ENCODE data around the gene PRELID1.
"Not testable (repeated sequence)": the region's sequence is repeated elsewhere in the genome, so short reads cannot be mapped to it uniquely, and the experiment has no call there.

Gene PRELID1

DNA sequence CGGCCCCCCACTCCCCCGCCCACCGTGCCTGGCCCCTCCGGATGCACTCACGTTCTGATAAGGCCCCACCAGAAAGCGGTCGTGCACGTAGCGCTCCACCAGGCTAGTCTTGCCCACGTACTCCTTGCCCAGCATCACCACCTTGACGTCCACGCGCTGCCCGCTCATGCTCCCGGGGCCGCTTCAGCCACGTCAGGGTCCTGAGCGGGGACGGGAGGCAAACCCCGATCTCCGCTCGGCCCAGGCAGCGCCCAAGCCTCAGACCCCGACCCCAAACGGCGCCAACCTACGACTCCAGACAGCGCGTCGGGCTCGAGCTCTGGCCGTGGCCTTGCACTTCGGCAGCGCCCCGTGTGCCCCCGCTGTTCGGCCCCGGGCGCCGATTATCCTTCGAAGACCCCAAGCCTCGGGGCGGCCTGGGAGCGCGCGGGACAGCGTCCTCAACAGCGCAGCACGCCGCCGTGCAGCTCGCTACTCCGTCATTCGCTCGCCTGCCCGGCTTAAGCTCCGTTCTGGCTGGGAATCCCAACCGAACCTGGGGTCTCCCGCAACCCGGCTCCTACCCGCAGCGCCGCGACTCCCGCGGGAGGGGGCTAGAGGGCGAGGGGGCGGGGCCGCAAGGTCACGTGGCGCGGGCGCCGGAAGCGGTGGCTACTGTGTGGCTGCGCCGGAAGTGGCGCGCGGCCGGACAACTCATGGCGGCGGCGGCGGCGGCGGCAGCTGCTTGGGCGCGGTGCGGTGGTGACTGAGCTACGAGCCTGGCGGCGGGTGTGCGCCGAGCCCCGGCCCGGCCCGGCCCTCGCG lies at the start of gene PRELID1, which contains the start of gene RAB24:
Gene PRELID1, plus strand, starts transcription at position 679 of the 804 bp plus-strand sequence. CDS start 187 bp downstream, outside the sequence.
Gene RAB24, minus strand, starts transcription at position 599 of the 804 bp plus-strand sequence. Its CDS starts 431 bp downstream, at position 168.
- peaks cover 20 to 22% of the 10 kb centered on the region in 2 donors for H3K36me3 ChIP-seq (ENCODE audit: control insufficient read depth in 2 of 2, insufficient read depth in 2 of 2, low read length in 2 of 2)
- H3K27me3 ChIP-seq (ENCODE audit: control insufficient read depth in 2 of 2, insufficient read depth in 2 of 2, low read length in 2 of 2), result no peaks in the 10 kb centered on the region
- H3K27ac ChIP-seq (ENCODE audit: low read depth in 2 of 2, low read length in 2 of 2), result peak within 1 kb of the TSS; percentile 92
- H3K9me3 ChIP-seq (ENCODE audit: control insufficient read depth in 2 of 2, low read length in 2 of 2), result no peaks in the 10 kb centered on the region
- H3K4me3 ChIP-seq (ENCODE audit: low read length in 2 of 2), result peak within 1 kb of the TSS; percentile 90 to 98
- H3K4me1 ChIP-seq (ENCODE audit: control insufficient read depth in 2 of 2, insufficient read depth in 2 of 2, low read length in 2 of 2), result peaks cover 56 to 57% of the 10 kb centered on the region in 2 donors
- H3K9ac ChIP-seq (ENCODE audit: low read depth in 1 of 2, low read length in 2 of 2), result peak within 1 kb of the TSS; percentile 97

DNA sequence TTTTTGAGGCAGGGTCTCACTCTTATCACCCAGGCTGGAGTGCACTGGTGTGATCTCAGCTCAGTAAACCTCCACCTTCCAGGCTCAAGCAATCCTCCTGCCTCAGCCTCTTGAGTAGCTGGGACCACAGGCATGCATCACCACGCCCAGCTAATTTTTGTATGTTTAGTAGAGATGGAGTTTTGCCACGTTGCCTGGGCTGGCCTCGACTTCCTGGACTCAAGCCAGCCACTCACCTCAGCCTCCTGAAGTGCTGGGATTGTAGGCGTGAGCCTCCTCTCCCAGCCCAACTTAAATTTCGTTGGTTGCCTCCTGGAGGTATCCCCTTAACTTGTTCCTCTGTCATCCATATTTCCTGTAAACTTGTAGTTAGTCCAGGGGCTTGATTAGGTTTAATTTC lies 47.3 kb upstream of the PRELID1 start:
- H3K27ac ChIP-seq (ENCODE audit: low read depth in 2 of 2, low read length in 2 of 2), result no peak overlapping the region
- H3K4me1 ChIP-seq (ENCODE audit: control insufficient read depth in 2 of 2, insufficient read depth in 2 of 2, low read length in 2 of 2), result no peaks in the 10 kb centered on the region
- no peak overlapping the region for H3K9ac ChIP-seq (ENCODE audit: low read depth in 1 of 2, low read length in 2 of 2)
- H3K4me3 ChIP-seq (ENCODE audit: low read length in 2 of 2), result no peak overlapping the region
- no peaks in the 10 kb centered on the region for H3K9me3 ChIP-seq (ENCODE audit: control insufficient read depth in 2 of 2, low read length in 2 of 2)
- H3K27me3 ChIP-seq (ENCODE audit: control insufficient read depth in 2 of 2, insufficient read depth in 2 of 2, low read length in 2 of 2), result no peaks in the 10 kb centered on the region
- H3K36me3 ChIP-seq (ENCODE audit: control insufficient read depth in 2 of 2, insufficient read depth in 2 of 2, low read length in 2 of 2), result peaks cover 44 to 58% of the 10 kb centered on the region in 2 donors

- H3K9ac ChIP-seq (ENCODE audit: low read depth in 1 of 2, low read length in 2 of 2); H3K4me3 ChIP-seq (ENCODE audit: low read length in 2 of 2); H3K27ac ChIP-seq (ENCODE audit: low read depth in 2 of 2, low read length in 2 of 2); H3K27me3 ChIP-seq (ENCODE audit: control insufficient read depth in 2 of 2, insufficient read depth in 2 of 2, low read length in 2 of 2); H3K9me3 ChIP-seq (ENCODE audit: control insufficient read depth in 2 of 2, low read length in 2 of 2); H3K4me1 ChIP-seq (ENCODE audit: control insufficient read depth in 2 of 2, insufficient read depth in 2 of 2, low read length in 2 of 2): not testable (repeated sequence)
- H3K36me3 ChIP-seq (ENCODE audit: control insufficient read depth in 2 of 2, insufficient read depth in 2 of 2, low read length in 2 of 2), result peaks cover 33 to 50% of the 10 kb centered on the region in 2 donors
These were observed 44.9 kb upstream of the PRELID1 start for GRCh38 chr5:177258711-177259110.

DNA sequence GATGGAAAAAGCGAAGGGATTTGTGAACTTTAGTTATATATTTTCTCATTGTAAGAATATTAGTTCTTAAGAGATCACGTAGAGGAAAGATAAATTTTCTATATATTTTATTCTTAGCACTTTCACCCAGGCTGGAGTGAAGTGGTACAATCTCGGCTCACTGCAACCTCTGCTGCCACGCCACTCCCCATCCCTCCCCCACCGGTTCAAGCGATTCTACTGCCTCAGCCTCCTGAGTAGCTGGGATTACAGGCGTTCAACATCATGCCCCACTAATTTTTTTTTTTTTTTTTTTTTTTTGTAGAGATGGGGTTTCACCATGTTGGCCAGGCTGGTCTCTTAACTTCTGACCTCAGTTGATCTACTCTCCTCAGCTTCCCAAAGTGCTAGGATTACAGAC lies 42.6 kb upstream of the PRELID1 start:
- Histone ChIP-seq H3K9me3 (ENCODE audit: control insufficient read depth in 2 of 2, low read length in 2 of 2) (no peaks in the 10 kb centered on the region), H3K36me3 (ENCODE audit: control insufficient read depth in 2 of 2, insufficient read depth in 2 of 2, low read length in 2 of 2) (peaks cover 35 to 50% of the 10 kb centered on the region in 2 donors), H3K4me3 (ENCODE audit: low read length in 2 of 2) (no peak overlapping the region), H3K4me1 (ENCODE audit: control insufficient read depth in 2 of 2, insufficient read depth in 2 of 2, low read length in 2 of 2) (no peaks in the 10 kb centered on the region), H3K27me3 (ENCODE audit: control insufficient read depth in 2 of 2, insufficient read depth in 2 of 2, low read length in 2 of 2) (no peaks in the 10 kb centered on the region), H3K27ac (ENCODE audit: low read depth in 2 of 2, low read length in 2 of 2) (no peak overlapping the region), H3K9ac (ENCODE audit: low read depth in 1 of 2, low read length in 2 of 2) (no peak overlapping the region)

DNA sequence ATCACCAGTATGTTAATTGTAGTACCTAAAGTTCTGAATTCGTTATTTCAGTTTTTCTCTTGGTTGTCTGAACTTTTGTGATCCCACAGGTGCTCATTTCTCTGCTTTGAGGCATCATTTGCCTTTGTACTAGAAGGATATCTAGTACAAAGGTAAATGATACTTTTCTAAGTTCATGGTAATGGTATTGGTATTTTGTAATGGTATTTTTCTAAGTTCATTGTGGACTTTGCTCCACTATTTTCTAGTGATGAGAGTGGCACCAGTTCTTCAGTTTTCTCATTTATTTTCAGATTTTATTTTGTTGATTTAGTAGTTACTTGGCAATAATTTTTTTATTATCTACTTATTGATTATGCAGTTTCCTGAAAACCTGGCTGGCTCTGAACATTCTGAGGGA lies 42.1 kb upstream of the PRELID1 start:
- H3K36me3 ChIP-seq (ENCODE audit: control insufficient read depth in 2 of 2, insufficient read depth in 2 of 2, low read length in 2 of 2), result peaks cover 37 to 56% of the 10 kb centered on the region in 2 donors
- no peak overlapping the region for H3K9ac ChIP-seq (ENCODE audit: low read depth in 1 of 2, low read length in 2 of 2)
- H3K4me3 ChIP-seq (ENCODE audit: low read length in 2 of 2), result no peak overlapping the region
- H3K27me3 ChIP-seq (ENCODE audit: control insufficient read depth in 2 of 2, insufficient read depth in 2 of 2, low read length in 2 of 2), result no peaks in the 10 kb centered on the region
- H3K9me3 ChIP-seq (ENCODE audit: control insufficient read depth in 2 of 2, low read length in 2 of 2), result no peaks in the 10 kb centered on the region
- no peaks in the 10 kb centered on the region for H3K4me1 ChIP-seq (ENCODE audit: control insufficient read depth in 2 of 2, insufficient read depth in 2 of 2, low read length in 2 of 2)
- no peak overlapping the region for H3K27ac ChIP-seq (ENCODE audit: low read depth in 2 of 2, low read length in 2 of 2)

DNA sequence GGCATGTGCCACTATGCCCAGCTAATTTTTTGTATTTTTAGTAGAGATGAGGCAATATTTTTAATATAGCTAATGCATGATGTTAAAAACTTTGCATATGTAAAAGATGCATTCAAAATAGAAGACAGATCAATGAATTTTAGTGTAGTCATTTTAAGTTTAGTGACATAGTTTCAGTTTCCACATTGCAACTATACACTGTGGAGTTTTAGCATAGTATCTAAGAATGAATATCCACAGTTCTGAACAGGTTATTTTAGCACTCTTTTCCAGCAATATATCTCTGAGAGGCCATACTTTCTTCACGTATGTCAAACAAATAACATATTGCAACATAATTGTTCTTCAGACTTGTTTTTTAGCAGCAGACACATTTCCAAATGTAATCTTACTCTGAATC lies 39.4 kb upstream of the PRELID1 start:
- Histone ChIP-seq H3K27ac (ENCODE audit: low read depth in 2 of 2, low read length in 2 of 2) (no peak overlapping the region), H3K9me3 (ENCODE audit: control insufficient read depth in 2 of 2, low read length in 2 of 2) (no peaks in the 10 kb centered on the region), H3K27me3 (ENCODE audit: control insufficient read depth in 2 of 2, insufficient read depth in 2 of 2, low read length in 2 of 2) (no peaks in the 10 kb centered on the region), H3K36me3 (ENCODE audit: control insufficient read depth in 2 of 2, insufficient read depth in 2 of 2, low read length in 2 of 2) (peaks cover 32 to 58% of the 10 kb centered on the region in 2 donors), H3K9ac (ENCODE audit: low read depth in 1 of 2, low read length in 2 of 2) (no peak overlapping the region), H3K4me3 (ENCODE audit: low read length in 2 of 2) (no peak overlapping the region), H3K4me1 (ENCODE audit: control insufficient read depth in 2 of 2, insufficient read depth in 2 of 2, low read length in 2 of 2) (no peaks in the 10 kb centered on the region)

GRCh38 chr5:177265395-177265794 lies 38.2 kb upstream of the PRELID1 start:
- no peak overlapping the region for H3K4me3 ChIP-seq (ENCODE audit: low read length in 2 of 2)
- no peak overlapping the region for H3K27ac ChIP-seq (ENCODE audit: low read depth in 2 of 2, low read length in 2 of 2)
- H3K9ac ChIP-seq (ENCODE audit: low read depth in 1 of 2, low read length in 2 of 2), result no peak overlapping the region
- no peaks in the 10 kb centered on the region for H3K27me3 ChIP-seq (ENCODE audit: control insufficient read depth in 2 of 2, insufficient read depth in 2 of 2, low read length in 2 of 2)
- H3K9me3 ChIP-seq (ENCODE audit: control insufficient read depth in 2 of 2, low read length in 2 of 2), result no peaks in the 10 kb centered on the region
- H3K4me1 ChIP-seq (ENCODE audit: control insufficient read depth in 2 of 2, insufficient read depth in 2 of 2, low read length in 2 of 2), result no peaks in the 10 kb centered on the region
- peaks cover 34 to 61% of the 10 kb centered on the region in 2 donors for H3K36me3 ChIP-seq (ENCODE audit: control insufficient read depth in 2 of 2, insufficient read depth in 2 of 2, low read length in 2 of 2)

DNA sequence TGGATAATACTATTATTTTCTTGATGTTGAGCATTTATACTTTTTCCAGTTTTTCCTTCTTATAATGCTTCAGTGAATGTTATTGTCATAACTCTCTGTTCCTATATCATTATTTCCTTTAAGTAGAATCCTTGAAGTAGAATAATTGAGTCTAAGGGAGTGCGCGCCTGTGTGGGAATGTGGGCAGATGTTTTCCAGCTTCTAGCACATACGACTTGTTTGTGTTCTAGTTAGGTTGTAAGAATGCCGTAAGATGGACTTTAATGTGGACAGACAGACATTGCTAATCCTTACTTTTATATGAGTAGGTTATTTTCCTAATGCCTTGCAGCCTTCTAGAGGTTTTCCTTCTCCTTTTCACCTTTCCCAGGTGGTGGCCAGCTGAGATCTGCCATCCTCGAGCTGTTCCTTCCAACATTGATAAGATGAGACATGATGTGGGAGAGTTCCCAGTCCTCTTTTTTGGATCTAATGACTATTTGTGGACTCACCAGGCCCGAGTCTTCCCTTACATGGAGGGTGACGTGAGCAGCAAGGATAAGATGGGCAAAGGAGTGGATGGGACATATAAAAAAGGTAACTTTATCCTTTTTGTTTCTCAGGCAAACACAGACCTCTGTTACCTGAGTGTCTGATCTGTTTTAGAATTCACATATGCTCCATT lies 34.2 kb upstream of the PRELID1 start:
- Histone ChIP-seq H3K27me3 (ENCODE audit: control insufficient read depth in 2 of 2, insufficient read depth in 2 of 2, low read length in 2 of 2) (no peaks in the 10 kb centered on the region), H3K27ac (ENCODE audit: low read depth in 2 of 2, low read length in 2 of 2) (no peak overlapping the region), H3K4me3 (ENCODE audit: low read length in 2 of 2) (no peak overlapping the region), H3K9me3 (ENCODE audit: control insufficient read depth in 2 of 2, low read length in 2 of 2) (no peaks in the 10 kb centered on the region), H3K4me1 (ENCODE audit: control insufficient read depth in 2 of 2, insufficient read depth in 2 of 2, low read length in 2 of 2) (no peaks in the 10 kb centered on the region), H3K36me3 (ENCODE audit: control insufficient read depth in 2 of 2, insufficient read depth in 2 of 2, low read length in 2 of 2) (peaks cover 36 to 49% of the 10 kb centered on the region in 2 donors), H3K9ac (ENCODE audit: low read depth in 1 of 2, low read length in 2 of 2) (no peak overlapping the region)

GRCh38 chr5:177269976-177270375 lies 33.6 kb upstream of the PRELID1 start:
- Histone ChIP-seq H3K4me1 (ENCODE audit: control insufficient read depth in 2 of 2, insufficient read depth in 2 of 2, low read length in 2 of 2) (no peaks in the 10 kb centered on the region), H3K27ac (ENCODE audit: low read depth in 2 of 2, low read length in 2 of 2) (no peak overlapping the region), H3K27me3 (ENCODE audit: control insufficient read depth in 2 of 2, insufficient read depth in 2 of 2, low read length in 2 of 2) (no peaks in the 10 kb centered on the region), H3K9me3 (ENCODE audit: control insufficient read depth in 2 of 2, low read length in 2 of 2) (no peaks in the 10 kb centered on the region), H3K9ac (ENCODE audit: low read depth in 1 of 2, low read length in 2 of 2) (no peak overlapping the region), H3K36me3 (ENCODE audit: control insufficient read depth in 2 of 2, insufficient read depth in 2 of 2, low read length in 2 of 2) (peaks cover 38 to 48% of the 10 kb centered on the region in 2 donors), H3K4me3 (ENCODE audit: low read length in 2 of 2) (no peak overlapping the region)

DNA sequence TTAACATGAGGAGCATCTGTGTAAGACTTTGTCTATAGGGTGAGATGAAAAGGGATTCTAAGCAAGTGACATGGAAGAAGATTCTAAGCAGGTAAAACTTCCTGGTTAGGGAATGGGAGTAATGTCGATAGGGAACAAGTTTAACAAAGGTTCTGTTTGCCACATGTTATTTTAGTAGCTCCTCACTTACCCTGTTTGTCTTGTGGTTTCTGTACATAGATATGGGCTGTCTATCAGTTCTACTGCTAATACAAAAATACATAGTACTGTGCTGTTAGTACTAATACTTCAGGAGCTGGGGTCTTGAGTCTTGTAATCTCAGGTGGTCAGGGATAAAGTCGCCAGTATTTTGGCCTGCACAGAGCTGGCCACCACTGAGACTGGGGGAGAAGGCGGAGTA lies 32.9 kb upstream of the PRELID1 start:
- Histone ChIP-seq H3K27ac (ENCODE audit: low read depth in 2 of 2, low read length in 2 of 2) (no peak overlapping the region), H3K4me3 (ENCODE audit: low read length in 2 of 2) (no peak overlapping the region), H3K27me3 (ENCODE audit: control insufficient read depth in 2 of 2, insufficient read depth in 2 of 2, low read length in 2 of 2) (no peaks in the 10 kb centered on the region), H3K9ac (ENCODE audit: low read depth in 1 of 2, low read length in 2 of 2) (no peak overlapping the region), H3K4me1 (ENCODE audit: control insufficient read depth in 2 of 2, insufficient read depth in 2 of 2, low read length in 2 of 2) (no peaks in the 10 kb centered on the region), H3K36me3 (ENCODE audit: control insufficient read depth in 2 of 2, insufficient read depth in 2 of 2, low read length in 2 of 2) (peaks cover 39 to 47% of the 10 kb centered on the region in 2 donors), H3K9me3 (ENCODE audit: control insufficient read depth in 2 of 2, low read length in 2 of 2) (no peaks in the 10 kb centered on the region)
